OCI-LY3 (cell line): Measurements from ENCODE around the gene POU2F2.

Experiments used
- EZH2phosphoT487 ChIP-seq: fragments of 200-600 bp; shearing (Covaris generic); IDR thresholded peaks from 2 replicates; pipeline ENCODE4 v1.6.1; 2018; ENCODE audit warnings: antibody characterized with exemption, mixed run types, low read depth
- TF ChIP-seq, protein P1 (sequence below): fragments of 200-600, 300-600 bp; sonication (generic); IDR thresholded peaks from 2 replicates; pipeline ENCODE4 v1.5.1; 2014; ENCODE audit warnings: antibody characterized with exemption, low read length, low read depth

DNA sequence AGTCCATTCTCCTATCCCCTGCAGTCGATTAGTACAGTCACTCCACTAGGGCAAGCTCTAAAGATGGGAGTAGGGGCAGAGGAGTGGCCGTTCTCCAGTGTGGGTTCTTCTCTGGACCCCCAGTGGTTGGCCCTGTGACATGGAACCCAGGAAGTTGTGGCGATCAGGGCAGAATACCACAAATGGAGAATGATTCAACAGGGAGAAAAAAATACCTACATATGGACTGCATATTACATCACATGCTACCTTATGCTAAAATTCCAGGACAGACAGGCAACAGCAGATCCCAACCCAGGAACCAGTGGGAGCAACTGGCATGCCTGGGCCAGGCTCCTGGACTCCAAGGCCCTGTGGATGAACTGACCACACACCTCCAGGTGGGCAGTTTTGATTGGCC, 20.4 kb downstream of the POU2F2 start:
- TF ChIP-seq, protein P1, sequence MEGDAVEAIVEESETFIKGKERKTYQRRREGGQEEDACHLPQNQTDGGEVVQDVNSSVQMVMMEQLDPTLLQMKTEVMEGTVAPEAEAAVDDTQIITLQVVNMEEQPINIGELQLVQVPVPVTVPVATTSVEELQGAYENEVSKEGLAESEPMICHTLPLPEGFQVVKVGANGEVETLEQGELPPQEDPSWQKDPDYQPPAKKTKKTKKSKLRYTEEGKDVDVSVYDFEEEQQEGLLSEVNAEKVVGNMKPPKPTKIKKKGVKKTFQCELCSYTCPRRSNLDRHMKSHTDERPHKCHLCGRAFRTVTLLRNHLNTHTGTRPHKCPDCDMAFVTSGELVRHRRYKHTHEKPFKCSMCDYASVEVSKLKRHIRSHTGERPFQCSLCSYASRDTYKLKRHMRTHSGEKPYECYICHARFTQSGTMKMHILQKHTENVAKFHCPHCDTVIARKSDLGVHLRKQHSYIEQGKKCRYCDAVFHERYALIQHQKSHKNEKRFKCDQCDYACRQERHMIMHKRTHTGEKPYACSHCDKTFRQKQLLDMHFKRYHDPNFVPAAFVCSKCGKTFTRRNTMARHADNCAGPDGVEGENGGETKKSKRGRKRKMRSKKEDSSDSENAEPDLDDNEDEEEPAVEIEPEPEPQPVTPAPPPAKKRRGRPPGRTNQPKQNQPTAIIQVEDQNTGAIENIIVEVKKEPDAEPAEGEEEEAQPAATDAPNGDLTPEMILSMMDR, result no peak
- no peak for TF ChIP-seq EZH2phosphoT487
